ENCODE data around the gene SHROOM4. TPM values are rescaled to one million over a fixed set of nuclear protein-coding genes. Genes with fewer than 3 reads are reported as not detected.

The SHROOM4 gene
- total RNA-seq, 1 donor from 2014 or later: 2.5 TPM

DNA sequence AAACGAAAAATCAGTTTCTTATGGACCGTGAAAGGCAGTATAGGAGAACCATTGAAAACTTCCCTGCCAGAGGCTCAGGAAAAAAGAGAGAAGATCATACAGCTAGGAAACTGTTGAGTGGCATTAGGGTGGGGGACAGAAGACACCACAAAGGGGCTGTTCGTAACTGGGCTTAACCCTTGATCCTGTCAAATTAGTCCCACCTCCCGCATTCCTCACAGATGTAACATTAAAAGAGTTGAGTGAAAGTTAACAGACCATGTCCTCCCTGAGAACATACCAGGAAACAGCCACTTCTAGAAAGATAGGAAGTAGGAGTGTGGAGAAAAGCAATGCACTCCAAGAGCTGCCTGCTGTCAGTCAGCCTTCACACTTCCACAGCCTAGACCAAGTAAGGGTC, 8.7 kb downstream of the SHROOM4 start:
- Mint-ChIP-seq H3K27ac (ENCODE audit: unreplicated experiment) (no peak overlapping the region), H3K9me3 (ENCODE audit: unreplicated experiment) (peaks cover 9% of the 10 kb centered on the region), H3K4me3 (ENCODE audit: unreplicated experiment) (no peak overlapping the region), H3K4me1 (ENCODE audit: unreplicated experiment) (peaks cover 1% of the 10 kb centered on the region), H3K27me3 (ENCODE audit: unreplicated experiment) (no peaks in the 10 kb centered on the region), H3K36me3 (ENCODE audit: unreplicated experiment) (no peaks in the 10 kb centered on the region)
- no peak for DNase-seq (ENCODE audit: extremely low spot score, unreplicated experiment)
- TF ChIP-seq, protein P1, sequence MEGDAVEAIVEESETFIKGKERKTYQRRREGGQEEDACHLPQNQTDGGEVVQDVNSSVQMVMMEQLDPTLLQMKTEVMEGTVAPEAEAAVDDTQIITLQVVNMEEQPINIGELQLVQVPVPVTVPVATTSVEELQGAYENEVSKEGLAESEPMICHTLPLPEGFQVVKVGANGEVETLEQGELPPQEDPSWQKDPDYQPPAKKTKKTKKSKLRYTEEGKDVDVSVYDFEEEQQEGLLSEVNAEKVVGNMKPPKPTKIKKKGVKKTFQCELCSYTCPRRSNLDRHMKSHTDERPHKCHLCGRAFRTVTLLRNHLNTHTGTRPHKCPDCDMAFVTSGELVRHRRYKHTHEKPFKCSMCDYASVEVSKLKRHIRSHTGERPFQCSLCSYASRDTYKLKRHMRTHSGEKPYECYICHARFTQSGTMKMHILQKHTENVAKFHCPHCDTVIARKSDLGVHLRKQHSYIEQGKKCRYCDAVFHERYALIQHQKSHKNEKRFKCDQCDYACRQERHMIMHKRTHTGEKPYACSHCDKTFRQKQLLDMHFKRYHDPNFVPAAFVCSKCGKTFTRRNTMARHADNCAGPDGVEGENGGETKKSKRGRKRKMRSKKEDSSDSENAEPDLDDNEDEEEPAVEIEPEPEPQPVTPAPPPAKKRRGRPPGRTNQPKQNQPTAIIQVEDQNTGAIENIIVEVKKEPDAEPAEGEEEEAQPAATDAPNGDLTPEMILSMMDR (IDR thresholded peaks at IDR 0.05): no peak

DNA sequence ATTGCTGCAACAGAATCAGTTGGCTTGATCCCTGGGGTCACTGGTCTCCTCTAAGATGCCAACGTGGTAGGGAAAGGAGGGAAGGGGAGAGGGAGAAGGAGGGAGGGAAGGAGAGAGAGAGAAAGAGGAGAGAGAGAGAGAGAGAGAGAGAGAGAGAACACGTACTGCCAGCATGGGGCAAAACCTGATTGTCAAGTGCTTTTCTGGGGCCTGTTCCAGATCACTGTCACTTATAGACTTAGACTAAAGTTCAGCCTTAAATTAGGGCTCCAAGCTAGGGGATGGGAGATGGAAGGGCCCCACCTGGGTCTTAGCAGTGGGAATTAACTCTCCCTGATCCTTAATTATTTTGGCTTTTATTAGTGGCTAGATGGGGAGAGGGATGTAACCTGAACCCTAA, 12.9 kb downstream of the SHROOM4 start:
- no peaks in the 10 kb centered on the region for H3K27me3 Mint-ChIP-seq (ENCODE audit: unreplicated experiment)
- no peak overlapping the region for H3K27ac Mint-ChIP-seq (ENCODE audit: unreplicated experiment)
- TF ChIP-seq, protein P1 (IDR thresholded peaks at IDR 0.05): no peak
- peaks cover 9% of the 10 kb centered on the region for H3K9me3 Mint-ChIP-seq (ENCODE audit: unreplicated experiment)
- H3K4me1 Mint-ChIP-seq (ENCODE audit: unreplicated experiment): peaks cover 9% of the 10 kb centered on the region
- H3K36me3 Mint-ChIP-seq (ENCODE audit: unreplicated experiment): no peaks in the 10 kb centered on the region
- no peak for DNase-seq (ENCODE audit: extremely low spot score, unreplicated experiment)
- H3K4me3 Mint-ChIP-seq (ENCODE audit: unreplicated experiment): no peak overlapping the region

DNA sequence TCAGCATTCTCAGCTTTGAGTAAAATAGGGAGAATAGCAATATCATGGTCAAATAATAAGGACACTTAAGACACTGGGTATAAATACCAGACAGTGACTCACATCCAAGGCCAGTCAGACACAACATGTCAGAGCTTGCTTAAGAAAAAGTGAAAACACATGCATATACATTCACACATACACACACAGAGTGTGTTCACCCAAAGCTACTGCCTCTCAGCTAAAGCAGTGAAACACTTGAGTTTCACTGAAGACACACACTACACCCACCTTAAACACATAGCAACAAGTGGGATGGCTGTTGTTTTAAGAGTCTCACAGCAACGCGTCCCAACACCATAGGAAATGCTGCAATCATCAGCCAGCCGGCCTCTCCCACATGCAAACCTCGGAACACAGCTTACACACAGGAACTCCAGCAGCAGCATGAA, 14.4 kb downstream of the SHROOM4 start:
- no peaks in the 10 kb centered on the region for H3K36me3 Mint-ChIP-seq (ENCODE audit: unreplicated experiment)
- TF ChIP-seq, protein P1 (IDR thresholded peaks at IDR 0.05): no peak
- DNase-seq (ENCODE audit: extremely low spot score, unreplicated experiment): no peak
- no peaks in the 10 kb centered on the region for H3K27me3 Mint-ChIP-seq (ENCODE audit: unreplicated experiment)
- peak overlapping the region; percentile 59 for H3K27ac Mint-ChIP-seq (ENCODE audit: unreplicated experiment)
- H3K4me1 Mint-ChIP-seq (ENCODE audit: unreplicated experiment): peaks cover 9% of the 10 kb centered on the region
- peaks cover 9% of the 10 kb centered on the region for H3K9me3 Mint-ChIP-seq (ENCODE audit: unreplicated experiment)
- H3K4me3 Mint-ChIP-seq (ENCODE audit: unreplicated experiment): no peak overlapping the region

DNA sequence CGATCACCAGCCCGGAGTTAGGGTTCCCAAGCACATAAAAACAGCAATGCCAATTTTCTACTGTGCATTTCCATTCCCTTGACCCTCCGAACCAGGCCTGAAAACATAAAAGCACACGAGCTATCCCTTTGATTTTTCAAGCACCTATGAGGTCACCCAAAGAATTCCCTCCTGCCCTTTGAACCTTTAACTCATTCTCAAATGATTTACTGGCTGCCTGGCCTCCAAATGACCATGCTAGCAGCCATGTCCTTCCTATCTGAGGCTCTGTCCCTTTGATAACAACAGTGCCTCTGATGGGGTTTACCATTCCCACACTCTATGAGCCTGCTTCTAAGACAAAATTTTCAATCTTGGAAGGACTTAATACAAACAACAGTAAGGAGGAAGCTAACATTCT, 15.2 kb downstream of the SHROOM4 start:
- TF ChIP-seq, protein P1 (IDR thresholded peaks at IDR 0.05): no peak
- Mint-ChIP-seq H3K27ac (ENCODE audit: unreplicated experiment) (peak overlapping the region; percentile 59), H3K9me3 (ENCODE audit: unreplicated experiment) (peaks cover 9% of the 10 kb centered on the region), H3K4me1 (ENCODE audit: unreplicated experiment) (peaks cover 9% of the 10 kb centered on the region), H3K36me3 (ENCODE audit: unreplicated experiment) (no peaks in the 10 kb centered on the region), H3K4me3 (ENCODE audit: unreplicated experiment) (no peak overlapping the region), H3K27me3 (ENCODE audit: unreplicated experiment) (no peaks in the 10 kb centered on the region)
- DNase-seq (ENCODE audit: extremely low spot score, unreplicated experiment): no peak

DNA sequence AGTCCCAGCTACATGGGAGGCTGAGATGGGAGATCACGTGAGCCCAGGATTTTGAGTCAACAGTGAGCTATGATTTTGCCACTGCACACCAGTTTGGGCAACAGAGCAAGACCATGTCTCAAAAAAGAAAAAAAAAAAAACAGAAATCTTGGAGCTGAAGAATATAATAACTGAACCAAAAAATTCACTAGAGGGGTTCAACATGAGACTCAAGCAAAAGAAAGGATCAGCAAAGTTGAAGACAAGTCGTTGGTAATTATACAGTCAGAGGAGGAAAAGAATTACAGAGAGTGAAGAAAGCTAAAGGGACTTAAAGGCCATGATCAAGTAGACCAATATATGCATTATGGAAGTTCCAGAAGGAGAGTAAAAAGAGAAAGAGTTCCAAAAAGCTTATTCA, 26.9 kb downstream of the SHROOM4 start:
- no peak overlapping the region for H3K4me3 Mint-ChIP-seq (ENCODE audit: unreplicated experiment)
- H3K27ac Mint-ChIP-seq (ENCODE audit: unreplicated experiment): no peak overlapping the region
- H3K27me3 Mint-ChIP-seq (ENCODE audit: unreplicated experiment): no peaks in the 10 kb centered on the region
- TF ChIP-seq, protein P1 (IDR thresholded peaks at IDR 0.05): no peak
- no peak for DNase-seq (ENCODE audit: extremely low spot score, unreplicated experiment)
- peaks cover 19% of the 10 kb centered on the region for H3K9me3 Mint-ChIP-seq (ENCODE audit: unreplicated experiment)
- H3K4me1 Mint-ChIP-seq (ENCODE audit: unreplicated experiment): no peaks in the 10 kb centered on the region
- no peaks in the 10 kb centered on the region for H3K36me3 Mint-ChIP-seq (ENCODE audit: unreplicated experiment)

Measured in osteocyte (in vitro differentiated cells).